Amniotic stem cell (primary cell): ENCODE data around the gene PCDH19.
"Not testable (repeated sequence)": the region's sequence is repeated elsewhere in the genome, so short reads cannot be mapped to it uniquely, and the experiment has no call there.

ENCODE experiments used
- DNase-seq: peaks from one replicate; lab custom pipeline; 2025; lab: John Stamatoyannopoulos, UW

The PCDH19 gene

DNA sequence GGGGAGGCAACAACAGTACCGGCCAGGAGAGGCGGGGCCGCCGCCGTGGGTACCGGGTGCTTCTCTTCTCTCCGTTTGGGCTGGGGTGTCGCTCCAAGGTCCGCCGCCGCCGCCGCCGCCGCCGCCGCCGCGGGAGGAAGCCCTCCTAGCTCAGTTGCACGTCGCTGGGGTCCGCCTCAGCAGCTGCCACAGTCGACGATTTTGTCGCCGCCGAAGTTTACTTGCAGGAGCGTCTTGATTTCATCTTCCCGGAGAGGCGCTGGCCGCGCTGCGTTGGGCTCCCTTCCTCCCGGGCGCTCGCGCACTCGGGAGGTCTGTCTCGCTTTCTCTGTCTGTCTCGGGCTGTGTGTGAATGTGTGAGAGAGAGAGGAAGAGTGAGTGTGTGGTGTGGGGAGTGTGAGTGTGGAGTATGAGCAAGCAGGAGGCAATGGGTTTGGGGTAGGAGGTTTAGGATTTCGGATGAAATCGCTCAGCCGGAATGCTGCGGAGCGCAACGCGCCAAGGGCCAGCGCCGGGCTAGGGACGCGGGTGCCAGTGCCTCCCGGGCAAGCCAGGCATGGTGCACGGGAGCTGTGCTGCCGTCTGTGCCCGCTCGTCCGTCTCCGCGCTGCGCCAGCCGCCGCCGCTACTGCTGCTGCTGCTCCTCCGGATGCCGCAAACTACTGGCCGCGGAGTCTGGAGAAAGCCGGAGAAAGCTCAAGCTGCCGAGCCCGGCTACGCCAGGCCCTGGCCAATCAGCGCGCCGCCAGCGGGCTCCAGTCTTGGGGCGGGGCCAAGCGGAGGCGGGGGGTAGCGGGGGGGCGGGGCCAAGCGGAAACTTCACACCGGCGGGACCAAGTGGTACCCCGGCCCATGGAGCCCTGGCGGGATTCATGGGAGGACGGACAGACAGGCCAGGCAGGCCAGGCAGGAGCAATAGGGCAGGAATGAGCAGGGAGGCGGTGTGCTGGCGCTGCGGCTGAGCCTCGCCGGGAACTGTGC is at the start of gene PCDH19:
Gene PCDH19, minus strand, starts transcription at position 664 of the 981 bp plus-strand sequence. CDS start 1,676 bp downstream, outside the sequence.
- no peak for DNase-seq

DNA sequence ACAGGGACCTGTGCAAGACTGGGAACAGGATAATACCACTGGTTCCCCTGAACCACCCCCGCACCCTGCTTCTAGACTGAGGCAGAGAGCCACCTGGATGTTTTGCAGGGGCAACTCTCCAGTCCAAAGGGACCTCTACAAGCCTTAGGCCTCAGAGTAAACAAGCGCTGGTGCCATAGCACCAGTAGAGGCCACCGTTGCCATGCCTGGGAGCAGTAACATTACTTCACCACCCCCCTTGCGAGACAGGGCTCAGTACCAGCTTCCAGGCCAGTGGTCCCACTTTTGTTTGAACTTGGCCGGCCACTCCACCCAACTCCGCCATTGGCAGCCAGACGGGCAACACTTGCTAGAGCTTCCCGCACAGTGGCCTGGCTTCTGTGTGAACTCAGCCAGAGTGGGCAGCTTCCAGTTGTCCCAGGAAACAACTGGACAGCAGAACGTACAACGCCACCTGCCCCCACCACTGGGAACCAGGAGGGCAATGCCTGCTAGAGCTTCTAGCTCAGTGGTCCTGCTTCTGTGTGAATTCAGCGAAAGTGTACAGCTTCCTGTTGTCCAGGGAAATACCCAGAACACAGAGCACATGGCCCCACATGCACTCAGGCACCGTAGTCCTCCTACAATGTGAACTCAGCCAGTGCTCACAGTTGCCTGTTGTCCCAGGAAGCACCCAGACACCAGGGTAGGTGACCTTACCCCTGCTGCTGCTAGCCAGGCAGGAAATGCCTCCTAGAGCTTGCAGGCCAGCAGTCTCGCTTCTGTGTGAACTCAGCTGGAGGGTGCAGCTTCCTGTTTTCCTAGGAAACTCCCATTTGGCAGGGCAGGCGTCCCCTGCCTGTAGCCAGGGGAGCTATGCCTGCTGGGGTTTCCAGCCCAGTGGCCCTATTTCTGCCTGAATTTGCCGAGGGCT is 39.9 kb upstream of the PCDH19 start:
- no peak for DNase-seq

DNA sequence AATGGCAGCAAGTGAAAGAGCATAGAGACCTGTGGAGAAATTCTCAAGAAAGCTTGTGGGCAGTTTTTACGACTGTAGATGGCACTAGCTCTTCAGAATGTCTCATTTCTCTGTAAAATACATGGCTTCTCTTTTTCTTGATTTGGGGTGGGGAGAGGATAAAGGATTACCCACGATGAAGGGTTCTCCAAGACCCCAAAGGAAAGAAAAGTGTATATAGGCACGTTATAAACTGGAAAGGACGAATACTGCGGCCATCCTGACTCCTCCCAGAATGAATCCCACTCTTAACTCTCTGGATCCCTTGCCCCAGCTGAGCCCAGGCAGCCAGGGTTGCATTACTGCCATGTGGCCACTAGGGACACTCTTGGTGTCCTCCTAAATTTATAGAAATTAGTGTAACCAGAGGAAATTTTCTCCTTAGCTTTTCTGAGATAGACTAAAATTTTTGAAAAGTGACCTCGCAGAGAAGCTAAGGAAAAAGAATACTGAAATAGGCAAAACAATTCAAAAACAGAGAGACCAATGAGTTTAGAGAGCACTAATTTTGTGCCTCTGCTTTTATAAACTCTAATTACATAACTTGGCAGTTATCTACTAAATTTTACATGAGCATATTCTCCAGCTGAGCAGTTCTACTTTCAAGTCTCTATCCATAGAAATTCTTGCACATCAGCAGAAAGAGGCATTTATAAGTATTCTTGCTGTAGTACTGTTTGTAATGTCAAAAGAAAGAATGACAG is 37.8 kb upstream of the PCDH19 start:
- DNase-seq = no peak

- no peak for DNase-seq
These were observed 35.5 kb upstream of the PCDH19 start for GRCh38 chrX:100445593-100445992.

DNA sequence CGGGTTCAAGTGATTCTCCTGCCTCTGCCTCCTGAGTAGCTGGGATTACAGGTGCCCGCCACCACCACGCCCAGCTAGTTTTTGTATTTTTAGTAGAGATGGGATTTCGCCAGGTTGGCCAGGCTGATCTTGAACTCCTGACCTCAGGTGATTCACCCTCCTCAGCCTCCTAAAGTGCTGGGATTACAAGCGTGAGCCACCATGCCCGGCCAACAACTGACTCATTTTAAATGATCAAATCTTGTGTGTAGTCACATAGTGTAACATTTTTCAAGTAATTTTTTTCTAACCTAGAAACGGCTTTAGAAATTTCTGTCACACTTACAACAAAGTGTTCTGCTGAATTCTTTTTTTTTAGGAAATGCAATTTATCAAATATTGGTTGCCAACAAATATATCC is 31.2 kb upstream of the PCDH19 start:
- DNase-seq = not testable (repeated sequence)

DNA sequence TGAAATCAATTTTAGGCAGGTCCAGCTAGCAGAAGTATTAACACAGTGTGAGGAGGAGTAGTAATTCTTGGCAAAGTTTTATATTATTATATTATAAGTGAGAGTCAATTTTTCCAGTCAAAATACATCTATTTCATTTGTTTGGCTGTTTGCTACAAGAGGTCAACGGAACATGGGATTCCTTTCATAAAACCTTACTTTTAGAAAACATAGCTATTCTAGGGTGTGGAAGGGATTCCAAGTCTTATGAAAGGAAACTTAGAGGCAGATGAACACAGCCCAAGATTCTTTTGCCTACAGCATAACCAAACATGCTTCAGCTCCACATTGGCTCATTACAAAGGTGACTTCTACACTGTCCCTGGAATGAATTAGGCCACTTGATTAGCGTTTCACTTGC is 29.9 kb upstream of the PCDH19 start:
- DNase-seq = no peak

GRCh38 chrX:100435726-100436125 is 25.7 kb upstream of the PCDH19 start:
- DNase-seq = no peak

DNA sequence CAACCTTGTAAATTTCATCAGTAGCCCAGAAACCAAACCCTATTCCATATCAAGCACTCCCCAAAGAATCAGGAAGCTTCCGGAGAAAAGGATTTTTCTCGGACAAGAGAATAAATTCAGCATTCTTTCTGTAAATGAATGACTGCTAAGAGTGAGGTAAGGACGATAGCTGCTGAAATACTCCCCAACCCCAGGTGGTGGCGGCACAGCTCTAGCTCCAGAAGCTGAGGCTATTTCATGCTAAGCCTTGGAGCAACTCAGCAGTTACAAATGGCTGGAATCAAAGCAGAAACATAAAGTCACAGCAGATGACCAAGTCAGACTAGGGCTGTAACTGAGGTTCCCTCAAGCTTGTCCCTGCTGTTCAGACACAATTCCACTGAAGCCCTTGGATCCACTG is 13.9 kb upstream of the PCDH19 start:
- no peak for DNase-seq

- DNase-seq = no peak
These were observed 8.5 kb upstream of the PCDH19 start for GRCh38 chrX:100418556-100418955.

DNA sequence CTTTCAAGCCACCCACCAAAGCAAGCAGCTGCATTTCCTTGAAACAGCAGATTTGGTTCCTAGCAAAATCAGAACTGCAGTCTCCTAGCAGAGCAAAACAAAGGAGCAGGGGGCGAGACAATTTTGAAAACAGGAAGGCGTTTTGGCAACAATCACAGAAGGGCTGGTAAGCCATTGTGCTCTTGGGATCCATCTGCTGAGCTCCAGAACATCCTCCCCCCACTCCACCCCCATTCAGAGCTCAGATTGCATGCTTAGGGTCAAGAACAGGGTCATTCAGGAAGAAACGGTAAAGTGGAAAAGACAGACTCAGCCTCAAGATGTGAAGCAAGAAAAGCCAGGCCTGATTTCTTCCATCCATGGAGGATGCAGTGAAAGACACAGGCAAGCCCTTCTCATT is 7.6 kb upstream of the PCDH19 start:
- DNase-seq = no peak

- DNase-seq = peak; percentile 30
These were observed 3.2 kb upstream of the PCDH19 start for GRCh38 chrX:100413229-100413628.

DNA sequence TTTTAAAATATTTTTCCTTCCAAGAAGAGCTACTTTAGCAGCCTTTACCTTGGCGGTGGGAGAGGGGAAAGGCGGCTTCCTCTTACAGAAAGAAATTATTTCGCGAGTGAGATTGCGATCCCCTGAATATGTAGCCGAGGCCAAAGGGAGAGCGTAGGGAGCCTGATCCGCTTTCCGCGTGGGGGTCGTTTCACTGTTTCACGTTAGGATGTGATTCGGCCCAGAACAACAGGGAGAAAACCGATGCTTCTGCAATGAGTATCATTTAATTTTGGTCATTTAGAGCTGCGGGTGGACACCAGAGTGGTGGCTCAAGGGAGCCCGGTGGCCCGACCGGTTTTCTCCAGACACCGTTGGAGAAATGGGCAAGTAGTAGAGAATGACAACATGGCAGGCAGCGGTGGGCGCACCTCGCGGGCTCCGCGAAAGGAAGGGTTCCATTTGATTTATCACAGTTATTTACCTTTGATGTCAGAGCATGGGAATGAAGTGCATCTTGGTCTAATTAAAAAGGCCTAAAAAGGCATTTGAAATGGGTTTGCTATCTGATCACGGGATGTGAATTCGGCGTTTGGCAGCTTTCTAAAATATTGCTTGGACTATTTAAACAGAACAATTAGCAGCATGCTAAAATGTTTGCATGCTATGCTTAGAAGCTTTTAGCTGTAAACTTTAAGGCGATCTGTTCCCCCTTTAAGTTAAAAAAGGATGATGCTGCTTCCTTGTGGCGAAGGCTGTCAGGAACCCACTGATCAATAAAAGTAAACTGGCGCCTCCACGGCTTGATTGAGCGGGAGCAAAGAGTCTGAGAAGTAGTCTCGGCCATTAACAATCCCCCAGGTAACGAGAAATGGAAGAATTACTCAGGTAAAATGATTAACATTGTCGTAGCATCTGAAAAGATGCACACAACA is 2.0 kb upstream of the PCDH19 start:
- no peak for DNase-seq

DNA sequence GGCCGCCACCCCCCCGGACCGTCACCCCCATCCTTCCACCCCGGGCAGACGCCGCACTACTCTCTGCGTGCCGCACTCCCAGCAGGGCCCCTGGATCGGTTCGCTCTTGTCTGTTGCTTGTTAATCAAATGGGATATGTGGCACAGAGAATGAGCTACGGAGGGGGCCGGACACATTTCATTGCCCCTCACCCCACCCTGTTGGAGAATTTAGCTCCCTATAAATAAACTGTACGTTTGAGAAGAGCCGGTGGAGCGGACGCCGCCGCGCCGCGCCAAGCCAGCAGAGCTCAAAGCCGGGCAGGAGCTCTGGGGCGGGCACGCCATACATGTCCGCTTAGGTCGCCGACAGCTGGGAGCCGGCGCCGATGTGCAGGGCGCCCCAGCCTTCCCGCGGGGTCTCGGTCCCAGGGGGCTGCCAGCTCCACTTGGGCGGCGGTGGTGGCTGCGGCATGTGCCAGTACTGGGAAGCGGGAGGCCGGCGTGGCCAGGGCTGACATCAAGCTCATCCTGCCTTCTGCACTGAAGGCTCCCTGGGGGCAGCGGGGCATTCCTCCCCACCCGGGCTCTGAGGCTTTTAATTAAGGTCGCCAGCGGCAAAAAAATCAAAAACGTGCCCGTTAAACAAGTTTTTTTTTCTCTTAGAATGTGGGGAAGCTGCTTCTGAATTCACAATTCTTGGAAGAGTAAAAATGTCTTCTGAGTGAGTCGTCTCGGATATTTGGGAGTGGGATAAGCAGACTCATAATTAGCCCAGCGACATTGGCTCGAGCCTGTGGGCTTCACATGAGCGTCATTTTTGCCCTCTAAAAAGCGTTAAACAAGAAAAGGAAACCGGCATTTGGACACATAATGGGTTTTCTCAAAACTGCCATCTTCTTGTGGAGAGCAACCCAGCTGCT is 1.1 kb upstream of the PCDH19 start:
- DNase-seq = no peak

- DNase-seq = no peak
These were observed 1.1 kb downstream of the PCDH19 start for GRCh38 chrX:100408713-100409609.

DNA sequence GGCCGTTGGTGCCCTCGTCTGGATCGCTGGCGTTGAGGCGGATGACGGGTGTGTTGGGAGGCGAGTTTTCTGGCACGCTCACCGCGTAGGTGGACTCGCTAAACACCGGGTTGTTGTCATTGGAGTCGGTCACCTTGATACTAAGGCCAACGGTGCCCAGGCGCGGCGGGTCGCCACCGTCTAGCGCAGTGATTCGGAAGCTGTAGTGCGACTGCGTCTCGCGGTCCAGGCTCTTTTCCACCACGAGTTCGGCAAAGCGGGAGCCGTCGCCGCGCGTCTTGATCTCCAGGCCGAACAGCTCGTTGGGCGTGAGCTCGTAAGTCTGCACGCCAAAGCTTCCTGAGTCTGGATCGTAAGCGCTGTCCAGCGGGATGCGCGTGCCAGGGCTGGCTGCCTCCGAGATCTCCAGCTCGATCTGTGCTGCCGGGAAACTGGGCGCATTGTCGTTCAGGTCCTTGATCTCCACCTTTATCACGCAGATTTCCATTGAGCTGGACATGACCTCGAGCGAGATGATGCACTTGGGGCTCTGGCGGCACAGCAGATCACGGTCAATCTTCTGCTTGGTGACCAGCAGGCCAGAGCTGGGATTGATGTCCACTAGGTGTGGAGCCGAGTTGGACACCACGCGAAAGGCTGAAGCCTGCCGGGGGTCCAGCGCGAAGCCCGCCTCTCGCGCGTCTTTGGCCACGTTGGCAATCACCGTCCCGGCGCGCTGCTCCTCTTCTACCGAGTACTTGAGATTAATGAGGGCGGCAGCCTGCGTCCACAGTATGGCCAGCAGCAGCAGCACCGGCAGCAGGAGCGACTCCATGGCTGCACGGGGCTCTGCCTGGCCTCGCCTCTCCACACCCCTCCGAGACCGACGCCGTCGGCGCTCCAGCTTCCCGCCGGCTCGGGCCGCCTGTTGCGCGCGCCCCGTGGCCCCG is 2.0 kb downstream of the PCDH19 start:
- DNase-seq = no peak

DNA sequence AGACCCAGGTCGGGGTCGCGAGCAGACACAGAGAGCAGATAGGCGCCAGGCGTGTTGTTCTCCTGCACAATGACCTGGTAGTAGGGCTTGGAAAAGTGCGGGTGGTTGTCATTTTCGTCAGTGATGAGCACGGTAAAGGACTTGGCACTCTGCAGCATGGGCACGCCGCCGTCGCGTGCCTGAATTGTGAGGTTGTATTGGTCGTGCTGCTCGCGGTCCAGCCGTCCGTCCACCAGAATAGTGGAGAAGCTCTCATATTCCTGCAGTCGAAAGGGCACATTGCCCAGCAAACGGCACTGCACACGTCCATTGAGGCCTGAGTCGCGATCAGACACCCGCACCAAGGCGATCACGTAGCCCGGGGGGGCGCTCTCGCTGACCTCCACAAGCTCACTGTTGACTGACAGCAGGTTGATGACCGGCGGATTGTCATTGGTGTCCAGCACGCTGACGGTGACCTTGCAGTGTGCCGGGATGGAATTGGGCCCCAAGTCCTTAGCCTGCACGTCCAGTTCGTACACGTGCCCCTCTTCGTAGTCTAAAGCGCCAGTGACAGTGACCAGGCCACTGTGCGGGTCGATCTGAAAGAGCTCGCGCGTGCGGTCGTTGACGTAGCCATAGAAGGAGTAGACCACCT is 2.8 kb downstream of the PCDH19 start:
- DNase-seq = no peak

DNA sequence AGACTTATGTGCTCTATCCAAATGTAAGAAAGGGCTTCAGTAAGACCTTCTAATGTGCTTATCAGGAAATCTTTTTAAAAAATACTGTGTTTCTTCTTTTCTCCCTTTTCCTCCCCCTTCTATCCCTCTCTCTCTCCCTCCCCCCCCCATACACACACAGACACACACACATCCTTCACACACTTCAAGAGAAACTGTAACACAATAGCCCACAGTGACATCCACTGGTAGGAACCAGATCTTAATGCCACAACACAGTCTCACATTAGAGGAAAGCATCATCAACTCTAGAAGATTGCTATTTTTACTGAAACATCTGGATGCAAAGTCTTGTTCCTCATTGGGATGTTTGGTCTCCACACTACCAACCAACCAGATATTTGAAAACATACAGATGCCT is 4.6 kb downstream of the PCDH19 start:
- DNase-seq = no peak
